CD4-positive, alpha-beta T cell (primary cell): ENCODE data around the gene NUDT8. TPM values are rescaled to one million over a fixed set of nuclear protein-coding genes. Genes with fewer than 3 reads are reported as not detected.

Source experiments
- ATAC-seq: fragments of 200-7000 bp; cut with Tn5 transposase; one replicate; pipeline ENCODE4 v1.10.0; 2022; ENCODE audit warnings: mild to moderate bottlenecking; ENCODE audit not compliant: poor library complexity
- CTCF ChIA-PET: fragments of 350-600 bp; sonication (Branson Sonifier 250); formaldehyde crosslinking; loops from one replicate; lab custom pipeline; 2021; ENCODE audit warnings: antibody characterized with exemption, inconsistent platforms; lab: Charles Lee
- POLR2A ChIA-PET: fragments of 350-600 bp; sonication (Branson Sonifier 250); formaldehyde crosslinking; loops from one replicate; lab custom pipeline; 2021; ENCODE audit warnings: antibody characterized with exemption, inconsistent platforms; lab: Charles Lee
- DNase-seq, 14 experiments: peaks; one replicate each; pipeline ENCODE4 v3.0.0-alpha.2; 2013 to 2020; ENCODE audit warnings: mixed read lengths in 2 of 14
- H3K27ac ChIP-seq, 2 donors: one replicate each; pipeline versions ENCODE4 v1.5.1 to v1.7.0; 2013; ENCODE audit warnings: low read length in 2 of 2, low read depth in 1 of 2, mild to moderate bottlenecking in 1 of 2
- H3K27me3 ChIP-seq, 2 experiments: 1 replicate in 1 of 2; 2 replicates in 1 of 2; pipeline versions ENCODE4 v1.6.1 to v1.7.0; 2013; ENCODE audit warnings: low read length in 2 of 2, control low read depth in 1 of 2, mild to moderate bottlenecking in 1 of 2, moderate library complexity in 1 of 2; ENCODE audit not compliant: insufficient read depth in 2 of 2, control insufficient read depth in 1 of 2
- H3K36me3 ChIP-seq: one replicate; pipeline ENCODE4 v1.6.1; 2013; ENCODE audit warnings: low read length, control low read depth; ENCODE audit not compliant: insufficient read depth
- H3K4me1 ChIP-seq: one replicate; pipeline ENCODE4 v1.6.1; 2013; ENCODE audit warnings: low read length, control low read depth; ENCODE audit not compliant: insufficient read depth
- H3K4me3 ChIP-seq: one replicate; pipeline ENCODE4 v1.5.1; 2013; ENCODE audit warnings: mild to moderate bottlenecking, low read length, moderate library complexity
- H3K9me3 ChIP-seq, 2 experiments: 1 replicate in 1 of 2; 2 replicates in 1 of 2; pipeline versions ENCODE4 v1.6.1 to v1.7.0; 2013; ENCODE audit warnings: low read length in 2 of 2, mild to moderate bottlenecking in 2 of 2, control low read depth in 1 of 2, moderate library complexity in 1 of 2; ENCODE audit not compliant: control insufficient read depth in 1 of 2, insufficient read depth in 1 of 2
- H3K27ac Mint-ChIP-seq: one replicate; pipeline ENCODE4 v1.8.0; 2020; ENCODE audit warnings: mixed read lengths
- H3K27me3 Mint-ChIP-seq: one replicate; pipeline ENCODE4 v1.8.0; 2021; ENCODE audit warnings: mixed read lengths
- H3K36me3 Mint-ChIP-seq: one replicate; pipeline ENCODE4 v1.8.0; 2021; ENCODE audit warnings: low read depth, mixed read lengths
- H3K4me1 Mint-ChIP-seq: one replicate; pipeline ENCODE4 v1.8.0; 2021; ENCODE audit warnings: low read depth, mixed read lengths
- H3K4me3 Mint-ChIP-seq: one replicate; pipeline ENCODE4 v1.8.0; 2020; ENCODE audit warnings: mild to moderate bottlenecking, mixed read lengths
- H3K9me3 Mint-ChIP-seq: one replicate; pipeline ENCODE4 v1.8.0; 2020; ENCODE audit warnings: mixed read lengths
- intact Hi-C, 2 experiments: fragments of 100-400 bp; cut with DNase I in 1 of 2; cut with micrococcal nuclease in 1 of 2; formaldehyde crosslinking; loops; one replicate each; pipeline versions ENCODE4 v1.15.1 to v1.9.0; 2023 to 2025; cut with DNase I, micrococcal nuclease
- total RNA-seq, 174 experiments: library from RNA in 2 of 174; stranded (reverse) in 2 of 174; gene quantifications; one replicate each; pipeline ENCODE4 v1.2.3 and lab custom pipeline; 2021 to 2026
- TF ChIP-seq, protein P1 (sequence below): fragments of 200-600 bp; IDR thresholded peaks from one replicate; pipeline ENCODE4 v1.8.0; 2022; ENCODE audit warnings: antibody characterized with exemption, mild to moderate bottlenecking

NUDT8 gene
- total RNA-seq, 2 experiments from 2014 or later = 0.92 to 1.4 TPM

DNA sequence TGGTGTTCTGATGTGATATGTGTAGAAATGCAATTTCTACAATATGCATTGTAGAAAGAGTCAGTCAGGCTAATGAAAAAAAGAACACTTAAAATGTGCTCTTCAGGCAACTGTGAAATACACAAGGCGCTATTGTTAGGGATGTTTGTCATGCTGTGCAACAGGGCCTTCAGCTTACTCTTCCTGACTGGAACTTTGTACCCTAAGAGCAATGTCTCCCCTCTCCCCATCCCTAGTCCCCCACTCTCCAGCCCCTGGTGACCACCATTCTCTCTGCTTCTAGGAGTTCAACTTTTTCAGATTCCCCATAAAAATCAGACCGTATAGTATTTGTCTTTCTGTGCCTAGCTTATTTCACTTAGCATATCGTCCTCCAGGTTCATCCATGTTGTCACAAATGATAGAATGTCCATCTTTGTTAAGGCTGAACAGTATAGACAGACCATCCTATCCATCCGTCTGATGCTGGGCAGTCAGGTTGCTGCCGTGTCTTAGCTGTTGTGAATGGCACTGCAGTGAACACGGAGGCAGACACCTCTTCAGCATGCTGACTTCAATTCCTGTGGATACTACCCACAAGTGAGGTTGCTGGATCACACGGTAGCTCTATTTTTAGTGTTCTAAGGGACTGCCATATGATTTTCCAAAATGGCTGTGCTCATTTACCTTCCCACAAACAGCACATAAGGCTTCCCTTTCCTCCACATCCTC, 12.3 kb downstream of the NUDT8 start:
- Mint-ChIP-seq H3K4me1 (peaks cover 28% of the 10 kb centered on the region), H3K27ac (peak overlapping the region; percentile 65), H3K9me3 (no peaks in the 10 kb centered on the region), H3K4me3 (peak overlapping the region; percentile 45), H3K36me3 (peaks cover 10% of the 10 kb centered on the region), H3K27me3 (no peaks in the 10 kb centered on the region)
- ATAC-seq (no peak), DNase-seq (no peak)
- no peak overlapping the region for H3K27ac ChIP-seq
- ChIA-PET POLR2A (no interaction called here), CTCF (interaction anchor here (0.6 to 1.3 kb wide), 2 partner anchors 12 to 483 kb away, joined by 3 to 5 read pairs; partner anchors contain the start of gene NUDT8)
- peaks cover 7% of the 10 kb centered on the region for H3K36me3 ChIP-seq
- H3K9me3 ChIP-seq = no peaks in the 10 kb centered on the region
- peaks cover 37% of the 10 kb centered on the region for H3K4me1 ChIP-seq
- H3K27me3 ChIP-seq = no peaks in the 10 kb centered on the region
- H3K4me3 ChIP-seq = no peak overlapping the region
- TF ChIP-seq, protein P1, sequence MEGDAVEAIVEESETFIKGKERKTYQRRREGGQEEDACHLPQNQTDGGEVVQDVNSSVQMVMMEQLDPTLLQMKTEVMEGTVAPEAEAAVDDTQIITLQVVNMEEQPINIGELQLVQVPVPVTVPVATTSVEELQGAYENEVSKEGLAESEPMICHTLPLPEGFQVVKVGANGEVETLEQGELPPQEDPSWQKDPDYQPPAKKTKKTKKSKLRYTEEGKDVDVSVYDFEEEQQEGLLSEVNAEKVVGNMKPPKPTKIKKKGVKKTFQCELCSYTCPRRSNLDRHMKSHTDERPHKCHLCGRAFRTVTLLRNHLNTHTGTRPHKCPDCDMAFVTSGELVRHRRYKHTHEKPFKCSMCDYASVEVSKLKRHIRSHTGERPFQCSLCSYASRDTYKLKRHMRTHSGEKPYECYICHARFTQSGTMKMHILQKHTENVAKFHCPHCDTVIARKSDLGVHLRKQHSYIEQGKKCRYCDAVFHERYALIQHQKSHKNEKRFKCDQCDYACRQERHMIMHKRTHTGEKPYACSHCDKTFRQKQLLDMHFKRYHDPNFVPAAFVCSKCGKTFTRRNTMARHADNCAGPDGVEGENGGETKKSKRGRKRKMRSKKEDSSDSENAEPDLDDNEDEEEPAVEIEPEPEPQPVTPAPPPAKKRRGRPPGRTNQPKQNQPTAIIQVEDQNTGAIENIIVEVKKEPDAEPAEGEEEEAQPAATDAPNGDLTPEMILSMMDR = no peak
- intact Hi-C loops = no loop called here

DNA sequence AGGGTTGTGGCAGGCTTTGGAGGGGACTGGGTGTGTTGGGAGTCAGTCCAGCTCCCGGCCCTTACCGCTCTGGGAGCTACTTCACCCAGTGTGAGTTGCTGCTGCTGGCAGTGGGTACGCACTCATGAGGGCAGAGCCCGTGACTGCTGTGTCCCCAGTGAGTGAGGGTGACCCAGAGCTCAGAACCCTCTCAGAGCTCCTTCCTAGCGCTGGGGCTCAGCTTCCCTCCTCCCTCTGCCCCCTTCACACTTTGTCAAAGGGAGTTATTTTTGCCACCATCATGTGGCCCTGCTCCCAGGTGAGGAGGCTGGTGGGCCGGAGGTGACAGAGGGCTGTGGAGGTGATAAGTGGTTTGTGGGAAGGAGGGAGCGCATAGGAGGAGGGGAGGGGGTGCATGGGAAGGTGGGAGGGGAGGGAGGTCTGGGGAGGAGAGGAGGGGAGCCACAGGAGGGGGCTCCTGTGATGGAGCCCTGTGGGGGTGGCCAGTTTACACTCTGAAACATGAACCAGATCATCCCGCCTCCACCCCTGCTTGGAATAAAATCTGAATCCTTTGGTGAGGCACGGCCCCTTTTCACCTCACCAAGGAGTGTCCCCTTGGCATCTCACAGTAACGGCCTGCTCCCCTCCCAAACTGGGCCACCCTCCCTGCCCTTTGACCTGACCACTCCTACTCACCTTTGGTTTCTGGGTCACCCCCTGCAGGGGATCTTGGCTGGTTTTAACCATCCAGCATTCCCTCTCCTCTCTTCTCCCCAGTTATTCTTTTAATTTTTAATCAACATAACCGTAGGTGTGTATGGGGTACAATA, 13.1 kb downstream of the NUDT8 start:
- TF ChIP-seq, protein P1 = no peak
- no peaks in the 10 kb centered on the region for H3K27me3 Mint-ChIP-seq
- ChIA-PET CTCF (interaction anchor here (0.6 to 4.2 kb wide), 4 partner anchors 13 to 484 kb away, joined by 3 to 38 read pairs (median 4); partner anchors contain the start of gene NUDT8), POLR2A (interaction anchor here (0.8 kb wide), 1 partner anchor 13 kb away, joined by 3 read pairs; the partner anchor contains the start of gene NUDT8)
- DNase-seq (peak in 1 of 14 experiments; percentile 33), ATAC-seq (no peak)
- Histone ChIP-seq H3K27ac (no peak overlapping the region), H3K4me3 (peak overlapping the region; percentile 43), H3K9me3 (peaks cover 0 to 3% of the 10 kb centered on the region in 2 experiments), H3K27me3 (peaks cover 0 to 3% of the 10 kb centered on the region in 2 experiments), H3K4me1 (peaks cover 37% of the 10 kb centered on the region), H3K36me3 (peaks cover 14% of the 10 kb centered on the region)
- no peaks in the 10 kb centered on the region for H3K9me3 Mint-ChIP-seq
- intact Hi-C loops = no loop called here
- H3K27ac Mint-ChIP-seq = peak overlapping the region; percentile 96
- H3K4me3 Mint-ChIP-seq = peak overlapping the region; percentile 45
- H3K4me1 Mint-ChIP-seq = peaks cover 28% of the 10 kb centered on the region
- peaks cover 16% of the 10 kb centered on the region for H3K36me3 Mint-ChIP-seq

DNA sequence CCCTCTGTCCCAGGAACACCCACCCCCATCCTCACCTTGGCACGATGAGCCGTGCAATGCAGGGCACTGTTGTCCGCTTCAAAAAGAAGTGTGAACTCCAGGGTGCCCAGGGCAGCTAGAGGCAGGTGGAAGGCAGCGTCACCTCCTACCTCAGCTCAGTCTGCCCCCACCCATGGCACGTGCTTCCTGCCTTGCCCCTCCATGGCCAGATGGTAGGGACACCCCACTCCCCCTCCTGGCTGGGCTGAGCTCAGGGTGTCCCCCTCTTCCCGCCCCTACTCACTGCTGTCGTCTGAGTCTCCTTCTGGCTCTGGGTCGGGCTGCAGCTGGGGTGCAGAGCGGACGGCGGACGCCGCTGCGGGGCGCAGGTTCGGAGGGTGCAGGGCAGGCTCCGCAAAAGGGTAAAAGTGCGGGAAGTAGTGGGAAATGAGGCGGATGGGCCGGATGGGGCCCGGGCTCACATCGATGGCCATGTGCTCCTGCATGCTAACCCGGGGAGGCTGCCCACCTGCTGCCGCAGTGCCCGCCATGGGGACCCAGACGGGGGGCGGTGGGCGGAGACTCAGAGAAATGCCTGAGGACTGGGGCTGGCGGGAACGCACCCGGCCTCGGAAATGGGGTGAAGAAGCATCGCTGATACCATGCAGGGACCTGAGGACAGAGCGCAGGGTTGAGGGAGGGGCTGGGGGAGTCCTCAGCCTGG, 13.9 kb downstream of the NUDT8 start:
- Mint-ChIP-seq H3K36me3 (peaks cover 19% of the 10 kb centered on the region), H3K27me3 (no peaks in the 10 kb centered on the region), H3K9me3 (no peaks in the 10 kb centered on the region), H3K27ac (peak overlapping the region; percentile 96), H3K4me3 (peak overlapping the region; percentile 30), H3K4me1 (peaks cover 28% of the 10 kb centered on the region)
- Histone ChIP-seq H3K36me3 (peaks cover 22% of the 10 kb centered on the region), H3K27me3 (peaks cover 0 to 3% of the 10 kb centered on the region in 2 experiments), H3K4me1 (peaks cover 37% of the 10 kb centered on the region), H3K27ac (peak overlapping the region in 1 of 2 donors; percentile 44), H3K9me3 (peaks cover 0 to 3% of the 10 kb centered on the region in 2 experiments), H3K4me3 (peak overlapping the region; percentile 43)
- TF ChIP-seq, protein P1 = no peak
- POLR2A ChIA-PET = interaction anchor here (0.8 kb wide), 1 partner anchor 13 kb away, joined by 3 read pairs; the partner anchor contains the start of gene NUDT8
- no peak for ATAC-seq
- peak in 4 of 14 experiments; percentile 37 to 54 (median 45) for DNase-seq
- CTCF ChIA-PET = interaction anchor here (1.0 to 4.2 kb wide), 2 partner anchors 13 to 14 kb away, joined by 3 to 38 read pairs; partner anchors contain the start of gene NUDT8
- intact Hi-C loops = no loop called here
